ENCODE measurements around the gene KIRREL3. TPM values are rescaled to one million over a fixed set of nuclear protein-coding genes. Genes with fewer than 3 reads are reported as not detected.

The KIRREL3 gene
- total and polyA plus RNA-seq, 2 of the 8 experiments (the other 6 are each of a cell fraction or from before 2014, with no cell fraction given) = 0.29 to 0.32 TPM

DNA sequence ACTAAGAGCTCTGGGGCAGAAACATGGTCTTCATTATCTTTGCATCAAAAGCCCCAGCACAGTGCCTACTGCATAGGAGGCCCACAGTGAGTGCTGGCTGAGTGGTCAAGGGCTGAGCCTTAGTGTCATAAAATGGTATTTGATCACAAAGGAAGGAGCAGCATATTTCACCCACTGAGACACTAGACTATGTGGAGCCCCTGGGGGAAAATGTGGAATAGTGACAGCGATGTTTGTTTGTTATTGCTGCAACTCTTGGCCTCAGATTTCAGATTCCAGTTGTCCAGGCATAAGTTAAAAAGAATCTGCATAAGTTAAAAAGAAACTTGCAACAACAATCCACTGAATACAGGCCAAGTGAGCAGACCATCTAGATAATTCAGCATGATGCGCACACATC lies 7.0 kb downstream of the KIRREL3 start:
- no peaks in the 10 kb centered on the region for H3K23me2 ChIP-seq (ENCODE audit: low read depth, low read length)
- no peak overlapping the region for H2BK120ac ChIP-seq (replicated peaks; ENCODE audit: low read depth, low read length)
- no peak overlapping the region for H2AK5ac ChIP-seq (ENCODE audit: low read depth, low read length)
- no peak overlapping the region for H2BK15ac ChIP-seq (ENCODE audit: low read length)
- FAIRE-seq (no peak), DNase-seq (ENCODE audit: low read depth in 1 of 2, low spot score in 2 of 2) (no peak)
- peaks cover 0 to 12% (median 4%) of the 10 kb centered on the region in 4 experiments; a peak in 4 of 7 replicates for H3K27me3 ChIP-seq (replicated peaks in 1 of 4; ENCODE audit: control insufficient read depth in 3 of 4, extremely low read depth in 1 of 4, insufficient read depth in 3 of 4, low read length in 3 of 4)
- H3K56ac ChIP-seq (replicated peaks; ENCODE audit: insufficient read length, low read depth, low read length) = no peak overlapping the region
- no peak overlapping the region for H3K18ac ChIP-seq (ENCODE audit: extremely low read depth, low read length)
- peaks cover 0 to 3% (median 1%) of the 10 kb centered on the region in 4 experiments; a peak in 1 of 7 replicates for H3K4me1 ChIP-seq (replicated peaks in 1 of 4; ENCODE audit: control insufficient read depth in 3 of 4, insufficient read depth in 4 of 4, low read length in 3 of 4)
- no peak overlapping the region for H3K4me2 ChIP-seq (ENCODE audit: insufficient read depth in 1 of 2, low read depth in 2 of 2, low read length in 2 of 2)
- H3K27ac ChIP-seq (ENCODE audit: low read depth, low read length) = no peak overlapping the region
- H3K79me1 ChIP-seq (ENCODE audit: low read depth, low read length) = no peaks in the 10 kb centered on the region
- no peak overlapping the region for H3K4ac ChIP-seq (replicated peaks; ENCODE audit: insufficient read length, low read depth, low read length)
- no peak overlapping the region for H3K23ac ChIP-seq (ENCODE audit: insufficient read length)
- H4K8ac ChIP-seq (ENCODE audit: extremely low read depth, insufficient read depth, low read length) = no peak overlapping the region
- H3K4me3 ChIP-seq (ENCODE audit: extremely low read depth in 1 of 4, insufficient read depth in 2 of 4, low read depth in 3 of 4, low read length in 4 of 4) = no peak overlapping the region
- no peaks in the 10 kb centered on the region for H3K36me3 ChIP-seq (ENCODE audit: control insufficient read depth in 2 of 4, insufficient read depth in 4 of 4, low read length in 3 of 4)
- H3K79me2 ChIP-seq (ENCODE audit: control insufficient read depth in 1 of 2, insufficient read depth in 2 of 2, low read length in 2 of 2) = no peaks in the 10 kb centered on the region
- CTCF ChIA-PET (ENCODE audit: partially characterized antibody) = interaction anchor here (0.6 to 4.7 kb wide), 5 partner anchors 25 to 276 kb away, joined by 3 to 36 read pairs (median 4); no protein-coding TSS in a partner anchor
- no peak overlapping the region for H2BK12ac ChIP-seq (ENCODE audit: low read depth, low read length)
- 88% methylated on average over 2 of the region's 2 CpGs; no CpG with 5 or more reads in 1 of the 2 experiments for WGBS, 2 experiments (ENCODE audit: extremely low coverage in 1 of 2, insufficient coverage in 1 of 2, insufficient read length in 1 of 2, insufficient replicate concordance in 2 of 2, low coverage in 1 of 2, low lambda C conversion rate in 2 of 2, missing lambda C conversion rate in 1 of 2)
- no peak overlapping the region for H3K14ac ChIP-seq (ENCODE audit: insufficient read length)
- POLR2A ChIA-PET (ENCODE audit: partially characterized antibody) = no interaction called here
- H3K9me3 ChIP-seq (ENCODE audit: insufficient read depth in 2 of 2, low read depth in 1 of 2, low read length in 1 of 2) = no peaks in the 10 kb centered on the region
- H2BK20ac ChIP-seq (ENCODE audit: low read length) = no peak overlapping the region
- no peak overlapping the region for H4K91ac ChIP-seq (replicated peaks; ENCODE audit: insufficient read length, low read length)
- H2AFZ ChIP-seq (ENCODE audit: low read length) = no peak overlapping the region
- H4K20me1 ChIP-seq (replicated peaks in 1 of 2; ENCODE audit: control insufficient read depth in 1 of 2, insufficient read depth in 2 of 2, low read length in 2 of 2) = no peaks in the 10 kb centered on the region
- H3K9ac ChIP-seq (replicated peaks in 1 of 4; ENCODE audit: extremely low read depth in 1 of 4, low read depth in 3 of 4, low read length in 3 of 4) = no peak overlapping the region
- H4K5ac ChIP-seq (ENCODE audit: insufficient read length, low read depth, low read length) = no peak overlapping the region
- H2BK5ac ChIP-seq (ENCODE audit: low read depth, low read length) = no peak overlapping the region
- TF ChIP-seq JUN (IDR thresholded peaks at IDR 0.05; ENCODE audit: low read depth, low read length) (no peak), CHD1 (IDR thresholded peaks at IDR 0.05; ENCODE audit: low read depth, low read length) (no peak), TBP (IDR thresholded peaks at IDR 0.05; ENCODE audit: low read depth, low read length) (no peak), KDM5A (IDR thresholded peaks at IDR 0.05; ENCODE audit: low read length) (no peak), CREB1 (IDR thresholded peaks at IDR 0.05) (no peak), POU5F1 (IDR thresholded peaks at IDR 0.05; ENCODE audit: low read depth, low read length) (no peak), CBX8 (IDR thresholded peaks at IDR 0.05; ENCODE audit: borderline replicate concordance, low read depth, low read length) (no peak), PHF8 (conservative IDR thresholded peaks at IDR 0.05; ENCODE audit: low read depth, low read length) (no peak), HDAC2 (IDR thresholded peaks at IDR 0.05; ENCODE audit: borderline replicate concordance in 1 of 2, low read depth in 2 of 2, low read length in 2 of 2) (no peak), BCL11A (IDR thresholded peaks at IDR 0.05; ENCODE audit: low read depth in 2 of 2, low read length in 2 of 2) (no peak), CHD2 (IDR thresholded peaks at IDR 0.05; ENCODE audit: low read length) (no peak), YY1 (IDR thresholded peaks at IDR 0.05; ENCODE audit: low read depth, low read length) (no peak), SRF (IDR thresholded peaks at IDR 0.05; ENCODE audit: low read depth, low read length) (no peak)
- TF ChIP-seq, protein P1, sequence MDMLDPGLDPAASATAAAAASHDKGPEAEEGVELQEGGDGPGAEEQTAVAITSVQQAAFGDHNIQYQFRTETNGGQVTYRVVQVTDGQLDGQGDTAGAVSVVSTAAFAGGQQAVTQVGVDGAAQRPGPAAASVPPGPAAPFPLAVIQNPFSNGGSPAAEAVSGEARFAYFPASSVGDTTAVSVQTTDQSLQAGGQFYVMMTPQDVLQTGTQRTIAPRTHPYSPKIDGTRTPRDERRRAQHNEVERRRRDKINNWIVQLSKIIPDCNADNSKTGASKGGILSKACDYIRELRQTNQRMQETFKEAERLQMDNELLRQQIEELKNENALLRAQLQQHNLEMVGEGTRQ (IDR thresholded peaks at IDR 0.05; ENCODE audit: low read length) = no peak

Measured in H1 (cell line).